ENCODE results near the gene CHCHD3.
A peak's percentile ranks its signal among the peaks of the same experiment; 100 is the strongest.

CHCHD3 gene

GRCh38 chr7:133076142-133076541 is 5.7 kb downstream of the CHCHD3 start:
- DNase-seq: no peak

GRCh38 chr7:133071506-133071905 is 10.4 kb downstream of the CHCHD3 start:
- DNase-seq: no peak

GRCh38 chr7:133070562-133070961 is 11.3 kb downstream of the CHCHD3 start:
- DNase-seq: peak; percentile 17

DNA sequence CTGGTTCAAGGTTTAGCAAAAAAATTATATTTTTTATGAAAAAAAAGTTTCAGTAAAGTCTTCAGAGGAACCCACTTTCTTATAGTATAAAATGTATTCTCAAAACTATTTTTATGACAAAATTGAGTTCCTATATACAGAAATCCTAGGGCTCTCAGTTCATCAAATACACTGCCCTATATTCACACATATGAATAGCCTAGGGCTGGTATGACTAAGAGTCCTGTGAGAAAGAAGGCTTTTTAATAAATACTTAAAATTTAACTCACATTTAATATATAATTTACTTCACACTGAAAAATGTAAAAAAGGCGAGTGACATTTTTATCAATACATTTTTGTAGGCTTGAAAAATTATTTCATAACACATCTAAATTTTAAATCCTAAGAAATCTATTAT is 16.6 kb downstream of the CHCHD3 start:
- no peak for DNase-seq

DNA sequence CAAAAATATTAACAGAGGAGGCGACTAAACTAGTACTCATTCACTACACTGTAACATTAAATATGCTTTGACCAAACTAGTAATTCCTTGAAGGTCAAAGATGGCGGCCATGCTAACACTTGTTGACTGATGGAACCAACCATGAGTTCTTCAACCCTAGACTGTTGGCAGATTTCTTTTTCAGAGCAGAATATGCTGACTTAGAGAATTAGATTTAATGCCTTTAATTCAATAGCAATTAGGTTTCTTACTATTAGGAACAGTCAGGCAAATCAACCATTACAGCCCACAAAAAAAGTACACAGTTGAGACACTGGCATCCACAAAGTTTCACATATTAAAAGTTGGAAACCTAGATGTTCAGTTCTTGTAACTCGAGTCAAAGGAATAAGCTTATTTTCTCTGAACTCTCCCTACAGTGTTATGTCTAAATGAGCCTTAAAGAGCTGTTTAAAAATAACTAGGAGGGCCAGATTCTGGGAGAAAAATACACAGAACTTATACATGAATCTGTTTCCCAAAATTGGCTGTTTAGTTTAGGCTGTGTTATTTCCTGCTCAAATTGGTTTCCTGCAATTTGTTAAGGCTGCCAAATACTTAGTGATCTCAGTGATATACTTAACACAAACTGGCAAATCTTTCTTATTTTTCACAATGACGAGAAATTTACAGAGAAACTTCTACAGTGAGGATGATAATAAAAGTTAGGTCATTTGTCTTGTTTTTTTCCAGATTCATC is 17.6 kb downstream of the CHCHD3 start:
- no peak for DNase-seq

DNA sequence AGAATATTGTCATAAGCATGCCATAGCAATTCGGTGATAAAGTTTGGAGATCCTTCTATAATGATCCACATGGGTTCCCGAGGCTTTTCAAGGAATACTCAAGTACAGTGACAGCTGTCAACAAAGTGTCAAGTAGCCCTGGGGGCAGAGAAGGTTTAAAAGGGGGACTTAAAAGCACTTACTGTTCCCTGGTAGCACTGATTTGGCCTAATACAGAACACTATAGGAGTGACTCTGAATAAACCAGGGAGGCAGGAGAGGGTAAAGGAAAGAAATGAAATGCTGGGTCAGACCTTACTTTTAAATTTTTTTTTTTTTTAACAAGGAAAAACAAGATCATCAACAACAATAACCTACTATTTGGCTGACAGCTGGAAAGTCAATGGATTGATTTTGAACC is 20.1 kb downstream of the CHCHD3 start:
- DNase-seq: no peak

GRCh38 chr7:133061357-133061756 is 20.5 kb downstream of the CHCHD3 start:
- peak; percentile 79 for DNase-seq

DNA sequence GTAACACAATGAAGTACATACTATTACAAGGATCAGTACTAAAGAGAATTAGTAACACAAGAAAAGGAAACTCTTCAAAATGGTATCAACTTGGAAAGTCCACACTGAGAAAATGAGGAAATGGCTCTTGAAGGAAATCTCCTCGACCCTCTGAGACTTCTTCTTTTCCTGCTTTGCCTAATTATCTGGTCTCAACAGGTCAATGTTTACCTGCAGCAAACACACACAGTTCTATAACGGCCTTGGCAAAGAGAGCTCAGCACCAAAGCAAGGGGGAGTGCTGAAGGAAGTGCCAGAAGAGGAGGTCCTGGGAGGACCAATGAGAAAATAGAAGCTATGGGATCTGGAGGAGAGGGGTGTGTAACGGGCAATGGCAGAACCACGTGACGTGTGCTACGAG is 21.9 kb downstream of the CHCHD3 start:
- peak; percentile 74 for DNase-seq

DNA sequence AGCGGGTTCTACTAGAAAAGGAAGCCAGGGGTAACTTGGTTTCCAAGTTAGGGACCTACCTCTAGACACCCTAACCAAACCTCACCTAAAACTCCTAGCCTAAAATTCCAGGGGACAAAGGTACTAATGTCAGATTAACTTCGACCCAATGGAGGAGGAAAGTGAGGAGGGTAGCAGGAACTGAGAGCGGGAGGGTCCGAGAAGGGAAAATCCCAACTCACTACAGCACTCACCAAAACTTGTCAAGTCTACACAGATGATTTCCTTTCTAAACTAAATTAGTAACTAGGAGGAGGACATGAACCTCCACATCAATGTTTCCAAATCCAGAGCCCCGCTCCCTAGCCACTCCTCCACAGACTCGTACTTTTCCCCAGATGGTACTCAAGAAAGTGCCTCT is 22.6 kb downstream of the CHCHD3 start:
- no peak for DNase-seq

- DNase-seq: peak; percentile 74
Measured at GRCh38 chr7:133056370-133057238, 25.3 kb downstream of the CHCHD3 start.

DNA sequence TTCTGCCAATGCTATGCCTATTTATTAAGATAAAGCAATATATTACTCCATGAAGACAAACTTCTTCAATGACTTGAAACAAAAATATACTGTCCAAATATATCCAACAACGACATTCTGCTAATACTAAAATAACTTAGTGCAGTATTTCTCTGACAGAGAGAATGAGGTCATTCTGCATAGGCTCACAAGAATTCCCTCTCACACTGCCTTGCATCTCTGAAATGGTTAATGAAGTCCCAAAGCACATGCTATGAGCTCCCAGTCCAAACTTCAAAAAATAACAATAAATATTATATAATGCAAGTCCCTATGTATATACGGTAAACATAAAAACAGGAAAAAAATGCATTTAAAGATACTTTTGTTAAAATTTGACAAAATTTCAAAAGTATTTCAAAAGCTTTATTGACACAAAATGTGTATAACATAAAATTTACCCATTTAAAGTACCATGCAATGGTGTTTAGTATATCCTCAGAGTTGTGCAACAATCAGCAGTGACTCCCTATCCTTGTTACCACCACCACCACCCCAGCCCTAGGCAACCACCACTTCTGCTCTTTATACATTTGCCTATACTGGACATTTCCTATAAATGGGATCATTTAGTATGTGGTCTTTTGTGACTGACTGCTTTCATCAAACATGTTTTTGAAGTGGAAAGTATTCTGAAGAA is 27.6 kb downstream of the CHCHD3 start:
- DNase-seq: no peak

- no peak for DNase-seq
Measured at GRCh38 chr7:133053321-133053891, 28.5 kb downstream of the CHCHD3 start.

GRCh38 chr7:133052826-133053225 is 29.1 kb downstream of the CHCHD3 start:
- no peak for DNase-seq

DNA sequence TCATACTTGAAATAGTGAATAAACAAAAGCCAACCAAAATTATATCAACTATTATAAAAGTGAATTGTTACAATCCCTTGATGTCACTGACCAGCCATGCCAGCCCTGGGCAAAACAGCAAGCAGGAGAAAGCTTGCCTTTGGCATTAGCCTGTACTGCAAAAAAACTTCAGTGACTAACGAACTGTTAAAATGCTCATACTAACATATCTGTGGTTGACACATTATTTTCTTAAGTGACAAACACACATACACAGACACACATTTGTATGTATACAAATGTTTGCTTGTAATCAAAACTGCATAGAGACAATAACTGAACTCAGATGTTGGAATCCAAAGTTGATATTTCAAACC is 29.5 kb downstream of the CHCHD3 start:
- DNase-seq: no peak

DNA sequence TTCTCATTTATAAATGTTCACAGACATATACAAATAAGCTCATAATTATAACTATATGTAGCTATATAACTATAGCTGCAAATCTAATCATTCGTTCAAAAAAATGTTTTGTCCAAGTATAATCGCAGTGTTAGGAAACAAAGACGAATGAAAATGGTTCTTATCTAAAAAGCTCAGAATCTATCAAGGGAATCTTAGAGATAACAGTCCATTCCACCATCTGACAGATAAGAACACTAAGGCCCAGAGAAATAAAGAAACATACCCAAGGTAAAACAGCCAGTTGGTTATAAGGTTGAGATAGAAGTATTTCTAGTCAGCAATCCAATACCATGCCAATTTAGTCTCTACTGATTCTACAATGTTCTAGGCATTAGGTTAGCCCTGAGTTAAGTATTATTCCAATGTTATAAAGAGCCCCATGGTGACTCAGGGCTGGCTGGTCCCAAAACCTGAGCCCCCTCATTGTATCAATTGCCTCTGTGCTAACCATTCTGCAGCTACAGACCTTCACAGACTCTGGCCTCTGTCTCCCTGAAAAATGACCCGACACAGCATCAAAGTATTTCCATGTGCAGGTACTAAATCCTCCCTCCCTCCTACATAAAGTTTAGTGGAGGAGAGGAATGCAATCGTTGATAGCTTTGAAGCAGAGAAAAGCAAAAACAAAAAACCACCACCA is 30.0 kb downstream of the CHCHD3 start:
- no peak for DNase-seq

- DNase-seq: peak; percentile 63
Measured at GRCh38 chr7:133051066-133051465, 30.8 kb downstream of the CHCHD3 start.

DNA sequence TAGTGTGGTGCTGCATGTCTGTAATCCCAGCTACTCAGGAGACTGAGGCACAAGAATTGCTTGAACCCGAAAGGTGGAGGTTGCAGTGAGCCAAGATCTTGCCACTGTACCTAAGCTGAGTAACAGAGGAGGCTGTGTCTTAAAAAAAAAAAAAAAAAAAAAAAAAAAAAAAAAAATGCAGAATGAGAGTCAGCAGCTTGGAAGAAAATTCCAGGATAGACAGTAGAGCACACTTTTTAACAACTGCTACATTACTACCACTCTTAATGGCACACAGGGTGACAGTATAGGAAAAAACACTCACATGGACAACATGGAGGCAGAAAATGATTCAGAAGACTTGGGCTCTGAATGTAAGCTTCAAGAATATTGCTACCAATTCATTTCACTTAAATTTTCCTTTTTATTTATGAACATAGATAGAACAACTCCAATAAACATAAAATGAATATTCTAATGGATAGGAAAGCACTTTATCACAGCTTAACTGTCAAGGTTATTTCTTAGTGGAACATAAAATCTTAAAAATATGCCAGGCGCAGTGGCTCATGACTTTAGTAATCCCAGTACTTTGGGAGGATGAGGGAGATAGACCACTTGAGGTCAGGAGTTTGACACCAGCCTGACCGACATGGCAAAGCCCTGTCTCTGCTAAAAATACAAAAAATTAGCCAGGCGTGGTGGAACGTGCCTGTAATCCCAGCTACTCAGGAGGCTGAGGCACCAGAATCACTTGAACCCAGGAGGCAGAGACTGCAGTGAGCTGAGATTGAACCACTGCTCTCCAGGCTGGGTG is 31.5 kb downstream of the CHCHD3 start:
- no peak for DNase-seq

DNA sequence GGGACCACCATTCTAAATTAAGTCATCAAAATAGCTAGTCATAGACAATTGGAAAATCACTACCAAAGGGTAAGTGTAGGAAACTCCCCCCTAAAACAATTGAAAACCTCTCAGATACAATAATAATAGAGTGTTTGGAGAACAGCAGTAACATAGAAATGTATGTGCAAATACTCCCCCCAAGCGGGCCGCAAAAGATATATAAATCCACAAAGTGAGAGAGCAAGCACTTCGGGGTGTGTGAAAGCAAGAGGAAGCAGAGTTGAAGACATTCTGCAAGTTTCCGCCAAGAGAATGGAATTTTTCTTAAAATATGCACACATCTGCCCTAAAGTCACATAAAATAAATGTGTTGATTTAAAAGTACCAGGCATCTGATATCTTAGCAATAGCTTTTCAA is 33.3 kb downstream of the CHCHD3 start:
- DNase-seq: no peak

DNA sequence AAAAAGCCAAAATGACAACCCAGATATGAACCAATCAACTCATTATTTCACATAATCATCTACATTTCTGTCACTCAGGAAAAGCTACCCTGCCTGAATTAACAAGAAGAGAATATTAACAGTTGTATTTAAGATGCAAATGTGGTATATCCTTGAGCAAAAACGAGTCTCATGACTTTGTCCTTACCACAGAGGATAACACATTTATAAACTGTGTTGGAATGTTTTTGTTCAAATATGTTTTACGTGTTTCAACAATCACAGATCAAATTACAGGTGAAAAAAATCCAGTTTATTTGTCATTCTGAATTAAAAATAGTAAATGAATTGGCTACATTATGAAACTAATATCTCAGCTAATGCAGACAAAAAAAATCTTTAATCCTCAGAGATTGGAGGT is 34.6 kb downstream of the CHCHD3 start:
- DNase-seq: no peak

DNA sequence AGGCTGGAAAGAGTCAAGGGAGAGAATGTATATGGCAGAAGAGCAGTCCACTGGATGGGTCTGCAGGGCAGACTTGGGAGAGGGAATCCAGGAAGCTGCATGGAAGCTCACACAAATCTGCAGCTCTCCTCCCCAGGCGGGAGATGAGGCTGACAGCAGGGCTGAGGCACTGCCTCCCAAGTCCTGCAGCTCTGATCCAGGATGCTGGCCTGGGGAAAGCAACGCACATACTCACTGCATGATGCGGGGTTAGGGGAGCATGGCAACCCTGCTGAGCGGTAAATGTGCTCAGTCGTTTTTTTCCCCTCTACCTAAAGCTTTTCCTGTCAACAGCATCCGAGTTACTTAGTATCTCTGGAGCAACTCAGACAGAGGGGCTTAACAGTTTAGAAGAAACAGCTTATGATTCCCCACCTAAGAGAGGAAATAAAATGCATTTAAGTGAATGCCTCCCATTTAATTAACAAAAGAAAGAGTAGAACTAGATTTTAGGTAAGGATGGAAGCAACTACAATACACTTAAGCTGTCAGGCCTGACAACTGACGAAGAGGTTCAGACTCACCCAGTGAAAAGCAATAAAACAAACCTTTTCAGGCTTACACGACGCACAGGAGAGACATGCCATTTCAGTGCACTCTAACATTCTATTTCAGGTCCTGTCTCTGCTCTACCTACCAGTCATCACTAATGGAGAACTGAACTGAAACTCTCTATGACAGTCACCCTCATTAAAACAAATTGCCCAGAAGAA is 37.0 kb downstream of the CHCHD3 start:
- peak; percentile 16 for DNase-seq

DNA sequence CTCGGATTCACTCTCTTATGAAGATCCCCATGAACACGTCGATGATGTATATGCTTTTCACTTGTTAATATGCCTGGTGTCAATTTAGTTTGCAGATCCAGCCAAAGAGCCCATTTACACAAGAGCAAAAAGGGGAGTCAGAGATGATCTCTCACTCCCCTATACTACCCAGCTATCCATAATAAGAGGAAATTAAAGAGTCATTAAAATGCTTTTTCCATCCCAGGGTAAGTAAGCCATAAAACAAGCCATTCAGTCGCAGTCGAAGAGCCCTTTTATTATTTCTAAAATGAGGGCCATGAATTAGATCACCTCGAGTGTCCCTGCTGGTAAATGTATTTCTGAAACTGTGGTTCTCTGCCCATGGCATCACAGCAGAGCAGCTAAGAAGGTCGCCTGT is 41.2 kb downstream of the CHCHD3 start:
- DNase-seq: peak; percentile 22

Data from NCI-H69 (cell line).